A673 (cell line): Measurements from ENCODE around the gene CDH12. TPM values are rescaled to one million over a fixed set of nuclear protein-coding genes. Genes with fewer than 3 reads are reported as not detected.
A peak's percentile ranks its signal among the peaks of the same experiment; 100 is the strongest.

ENCODE experiments used
- BruUV-seq: library from RNA; stranded (reverse); fragments of 400-500 nt; replicated peaks from 2 replicates; lab custom pipeline; 2021; lab: Mats Ljungman, UMichigan
- CTCF ChIA-PET: fragments of 300-600 bp; sonication (Branson Sonifier 250); formaldehyde crosslinking; loops from one replicate; lab custom pipeline; 2022; ENCODE audit warnings: antibody characterized with exemption; lab: Charles Lee
- POLR2A ChIA-PET: fragments of 300-600 bp; sonication (Branson Sonifier 250); formaldehyde crosslinking; loops from one replicate; lab custom pipeline; 2022; ENCODE audit warnings: antibody characterized with exemption; ENCODE audit not compliant: low non-redundant PET; lab: Charles Lee
- DNase-seq: peaks from one replicate; pipeline ENCODE4 v3.0.0-alpha.2; 2015; ENCODE audit warnings: low spot score
- H3K27ac ChIP-seq: fragments of 200-600 bp; sonication (generic); 2 replicates; pipeline ENCODE4 v1.5.1; 2016; ENCODE audit warnings: mixed run types, low read depth, mild to moderate bottlenecking, mixed read lengths, antibody characterized with exemption, low read length; ENCODE audit not compliant: poor library complexity, severe bottlenecking
- H3K27me3 ChIP-seq: fragments of 200-600 bp; sonication (generic); replicated peaks from 2 replicates; pipeline ENCODE4 v1.6.1; 2017; ENCODE audit warnings: mixed run types, low read depth, mild to moderate bottlenecking, mixed read lengths, antibody characterized with exemption, low read length; ENCODE audit not compliant: insufficient read depth, poor library complexity
- H3K36me3 ChIP-seq: fragments of 200-600 bp; sonication (generic); 2 replicates; pipeline ENCODE4 v1.6.1; 2016; ENCODE audit warnings: mixed run types, mild to moderate bottlenecking, mixed read lengths, antibody characterized with exemption, low read length; ENCODE audit not compliant: insufficient read depth, poor library complexity, severe bottlenecking
- H3K4me1 ChIP-seq: fragments of 200-600 bp; sonication (generic); 2 replicates; pipeline ENCODE4 v1.6.1; 2017; ENCODE audit warnings: mixed run types, mild to moderate bottlenecking, mixed read lengths, antibody characterized with exemption, low read length; ENCODE audit not compliant: insufficient read depth, poor library complexity, severe bottlenecking
- H3K4me3 ChIP-seq: fragments of 200-600 bp; sonication (generic); 2 replicates; pipeline ENCODE4 v1.5.1; 2016; ENCODE audit warnings: low read depth, mixed run types, mild to moderate bottlenecking, mixed read lengths, low read length; ENCODE audit not compliant: poor library complexity, severe bottlenecking
- H3K9me3 ChIP-seq: fragments of 200-600 bp; sonication (generic); 2 replicates; pipeline ENCODE4 v1.6.1; 2016; ENCODE audit warnings: mixed run types, low read depth, mild to moderate bottlenecking, mixed read lengths, antibody characterized with exemption, low read length; ENCODE audit not compliant: poor library complexity, severe bottlenecking
- EZH2 ChIP-seq: fragments of 200-600 bp; sonication (generic); IDR thresholded peaks from 2 replicates; pipeline ENCODE4 v1.6.1; 2017; ENCODE audit warnings: borderline replicate concordance, low read depth, mild to moderate bottlenecking, mixed read lengths, antibody characterized with exemption, low read length; ENCODE audit not compliant: poor library complexity, severe bottlenecking
- intact Hi-C: fragments of 100-400 bp; cut with micrococcal nuclease; formaldehyde crosslinking; loops from one replicate; pipeline ENCODE4 v1.10.0; 2022; ENCODE audit not compliant: unreplicated experiment
- total RNA-seq: library from RNA; stranded (reverse); gene quantifications from 2 replicates; pipeline ENCODE4 v1.2.3, GENCODE V29; 2021
- TF ChIP-seq, protein P1 (sequence below): fragments of 300-800, 200-600 bp; sonication (generic); conservative IDR thresholded peaks from 2 replicates; pipeline ENCODE4 v1.5.1; 2017; ENCODE audit warnings: low read depth, mild to moderate bottlenecking, antibody characterized with exemption, low read length, moderate library complexity, mixed read lengths

The CDH12 gene
- total RNA-seq, 1 experiment from 2014 or later: 39.5 TPM

DNA sequence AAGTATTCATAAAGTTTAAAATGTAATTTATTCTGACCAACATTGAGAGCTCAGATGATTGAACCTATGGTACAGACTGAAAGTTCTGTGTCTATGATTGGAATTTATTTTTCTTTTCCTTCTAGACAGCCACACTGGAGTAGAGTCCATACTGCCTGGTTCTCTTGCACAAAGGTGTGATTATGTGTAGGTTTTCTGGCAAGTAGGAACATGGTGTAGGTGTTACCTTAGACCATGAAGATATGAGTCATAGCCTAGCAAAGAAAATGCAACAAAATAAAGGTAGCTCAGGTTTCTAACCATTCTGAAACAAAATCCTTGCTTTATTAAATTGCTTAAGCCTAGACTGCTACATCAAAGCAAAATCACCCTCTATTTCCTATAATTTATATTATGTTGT is 143.4 kb downstream of the CDH12 start:
- no peaks in the 10 kb centered on the region for H3K4me1 ChIP-seq
- no TSS peak for BruUV-seq
- H3K36me3 ChIP-seq: no peaks in the 10 kb centered on the region
- ChIA-PET CTCF (no interaction called here), POLR2A (no interaction called here)
- intact Hi-C loops: no loop called here
- H3K4me3 ChIP-seq: no peak overlapping the region
- no peaks in the 10 kb centered on the region for H3K27me3 ChIP-seq
- no peak for DNase-seq
- H3K27ac ChIP-seq: no peak overlapping the region
- H3K9me3 ChIP-seq: no peaks in the 10 kb centered on the region
- no peak for TF ChIP-seq EZH2
- TF ChIP-seq, protein P1, sequence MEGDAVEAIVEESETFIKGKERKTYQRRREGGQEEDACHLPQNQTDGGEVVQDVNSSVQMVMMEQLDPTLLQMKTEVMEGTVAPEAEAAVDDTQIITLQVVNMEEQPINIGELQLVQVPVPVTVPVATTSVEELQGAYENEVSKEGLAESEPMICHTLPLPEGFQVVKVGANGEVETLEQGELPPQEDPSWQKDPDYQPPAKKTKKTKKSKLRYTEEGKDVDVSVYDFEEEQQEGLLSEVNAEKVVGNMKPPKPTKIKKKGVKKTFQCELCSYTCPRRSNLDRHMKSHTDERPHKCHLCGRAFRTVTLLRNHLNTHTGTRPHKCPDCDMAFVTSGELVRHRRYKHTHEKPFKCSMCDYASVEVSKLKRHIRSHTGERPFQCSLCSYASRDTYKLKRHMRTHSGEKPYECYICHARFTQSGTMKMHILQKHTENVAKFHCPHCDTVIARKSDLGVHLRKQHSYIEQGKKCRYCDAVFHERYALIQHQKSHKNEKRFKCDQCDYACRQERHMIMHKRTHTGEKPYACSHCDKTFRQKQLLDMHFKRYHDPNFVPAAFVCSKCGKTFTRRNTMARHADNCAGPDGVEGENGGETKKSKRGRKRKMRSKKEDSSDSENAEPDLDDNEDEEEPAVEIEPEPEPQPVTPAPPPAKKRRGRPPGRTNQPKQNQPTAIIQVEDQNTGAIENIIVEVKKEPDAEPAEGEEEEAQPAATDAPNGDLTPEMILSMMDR: no peak

DNA sequence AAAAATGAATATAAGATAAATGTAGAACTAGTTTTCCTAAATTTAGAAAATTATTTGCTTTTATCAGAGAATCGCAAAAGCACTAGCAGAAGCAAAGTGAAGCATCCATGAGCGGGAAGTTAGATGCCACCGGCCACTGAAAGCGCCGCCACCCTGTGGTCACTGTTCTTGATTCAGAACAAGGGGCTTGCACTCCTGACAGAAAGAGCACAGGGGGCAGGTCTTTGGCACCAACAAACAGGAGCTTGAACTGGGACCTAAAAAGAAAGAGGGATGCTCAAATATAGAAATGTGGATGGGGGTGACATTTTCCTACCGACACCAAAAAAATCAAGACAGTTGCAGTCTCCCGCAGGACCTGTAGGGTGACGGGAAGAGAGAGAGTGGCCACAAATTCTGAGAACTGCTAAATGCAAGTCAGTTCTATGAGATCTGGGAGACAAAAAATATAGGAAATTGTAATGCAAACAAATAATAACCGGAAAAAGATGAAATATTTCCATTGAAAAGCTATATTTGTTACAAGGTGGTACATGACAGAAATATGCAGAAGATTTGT is 144.3 kb downstream of the CDH12 start:
- CTCF ChIA-PET: no interaction called here

DNA sequence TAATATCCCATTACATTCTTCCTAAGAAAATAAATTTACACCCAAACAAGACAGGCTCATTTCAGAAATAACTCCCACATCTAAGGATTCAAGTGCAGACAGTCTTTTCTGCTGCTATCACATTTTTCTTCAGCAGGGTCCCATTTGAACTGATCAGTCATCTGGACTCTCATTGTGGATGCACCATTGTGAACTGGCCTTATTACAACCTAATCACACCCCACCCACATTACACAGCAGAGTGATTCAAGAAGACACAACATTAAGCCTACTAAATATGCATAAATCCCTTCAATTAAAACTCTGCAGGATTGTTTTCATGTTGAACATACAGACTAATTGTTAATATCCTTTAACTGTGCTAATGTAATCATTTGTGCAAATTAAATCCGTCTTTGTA is 146.2 kb downstream of the CDH12 start:
- DNase-seq: no peak
- Histone ChIP-seq H3K4me3 (no peak overlapping the region), H3K36me3 (no peaks in the 10 kb centered on the region), H3K4me1 (no peaks in the 10 kb centered on the region), H3K9me3 (no peaks in the 10 kb centered on the region), H3K27ac (no peak overlapping the region), H3K27me3 (no peaks in the 10 kb centered on the region)
- POLR2A ChIA-PET: no interaction called here
- no peak for TF ChIP-seq EZH2
- TF ChIP-seq, protein P1: no peak
- CTCF ChIA-PET: no interaction called here
- BruUV-seq: no TSS peak
- intact Hi-C loops: no loop called here

More for the DNA sequence above, 144.3 kb downstream of the CDH12 start:
- BruUV-seq: no TSS peak
- POLR2A ChIA-PET: no interaction called here
- Histone ChIP-seq H3K27ac (no peak overlapping the region), H3K36me3 (no peaks in the 10 kb centered on the region), H3K27me3 (no peaks in the 10 kb centered on the region), H3K4me3 (no peak overlapping the region), H3K9me3 (no peaks in the 10 kb centered on the region), H3K4me1 (no peaks in the 10 kb centered on the region)
- peak; percentile 1 for DNase-seq
- no peak for TF ChIP-seq EZH2
- TF ChIP-seq, protein P1: peak; percentile 25; the same call in 1 of the 2 replicates
- intact Hi-C loops: no loop called here
